GM23248 (cell line): ENCODE data around the gene KIF16B.

ENCODE experiments used
- EZH2 ChIP-seq: fragments of 200-600 bp; sonication (generic); IDR thresholded peaks from 2 replicates; pipeline ENCODE4 v1.6.1; 2018; ENCODE audit warnings: antibody characterized with exemption, mild to moderate bottlenecking; ENCODE audit not compliant: insufficient read depth, poor library complexity, severe bottlenecking
- EZH2phosphoT487 ChIP-seq: fragments of 200-600 bp; sonication (generic); IDR thresholded peaks from 2 replicates; pipeline ENCODE4 v1.6.1; 2018; ENCODE audit warnings: antibody characterized with exemption, moderate library complexity, mild to moderate bottlenecking, low read depth; ENCODE audit not compliant: insufficient read depth

GRCh38 chr20:16263582-16263981, 309.7 kb downstream of the KIF16B start:
- TF ChIP-seq EZH2: no peak
- no peak for TF ChIP-seq EZH2phosphoT487
